Left kidney (tissue), 8 donors: ENCODE results near the gene STARD10. TPM values are rescaled to one million over a fixed set of nuclear protein-coding genes. Genes with fewer than 3 reads are reported as not detected.
A peak's percentile ranks its signal among the peaks of the same experiment; 100 is the strongest.
"Not testable (repeated sequence)": the region's sequence is repeated elsewhere in the genome, so short reads cannot be mapped to it uniquely, and the experiment has no call there.

Experiments
- DNase-seq: peaks from one replicate; pipeline ENCODE4 v3.0.0-alpha.2; 2013
- long read RNA-seq, 8 donors: transcript quantifications; one replicate each; lab custom pipeline, GENCODE V29; 2026
- polyA plus RNA-seq: library from polyadenylated mRNA; unstranded; fragments of 120-200 nt; gene quantifications from one replicate; pipeline ENCODE4 v1.2.1, GENCODE V29; 2013; ENCODE audit not compliant: insufficient read length

Gene STARD10
- 66.4 TPM for polyA plus RNA-seq
- long read RNA-seq, donor 1, transcript STARD10-210 (7 exons, 1,100 nt): major isoform, 21 of 70 reads
- long read RNA-seq, donor 1, partial matches to known transcripts: 47 of 70 reads
- long read RNA-seq, donor 1, other reads (novel, unspliced or antisense): 0 of 70 reads
- long read RNA-seq, donor 2, transcript STARD10-210 (7 exons, 1,100 nt): major isoform, 15 of 29 reads
- long read RNA-seq, donor 2, partial matches to known transcripts: 7 of 29 reads
- long read RNA-seq, donor 2, other reads (novel, unspliced or antisense): 0 of 29 reads
- long read RNA-seq, donor 3, transcript STARD10-210 (7 exons, 1,100 nt): major isoform, 12 of 13 reads
- long read RNA-seq, donor 3, partial matches to known transcripts: 0 of 13 reads
- long read RNA-seq, donor 3, other reads (novel, unspliced or antisense): 0 of 13 reads
- long read RNA-seq, donor 4: 0 reads
- long read RNA-seq, donor 5, transcript STARD10-210 (7 exons, 1,100 nt): major isoform, 30 of 52 reads
- long read RNA-seq, donor 5, partial matches to known transcripts: 17 of 52 reads
- long read RNA-seq, donor 5, other reads (novel, unspliced or antisense): 0 of 52 reads
- long read RNA-seq, donor 6, transcript STARD10-210 (7 exons, 1,100 nt): major isoform, 16 of 29 reads
- long read RNA-seq, donor 6, partial matches to known transcripts: 10 of 29 reads
- long read RNA-seq, donor 6, other reads (novel, unspliced or antisense): 0 of 29 reads
- long read RNA-seq, donor 7, transcript STARD10-210 (7 exons, 1,100 nt): major isoform, 20 of 37 reads
- long read RNA-seq, donor 7, partial matches to known transcripts: 10 of 37 reads
- long read RNA-seq, donor 7, other reads (novel, unspliced or antisense): 0 of 37 reads
- long read RNA-seq, donor 8, transcript STARD10-210 (7 exons, 1,100 nt): major isoform, 7 of 7 reads
- long read RNA-seq, donor 8, partial matches to known transcripts: 0 of 7 reads
- long read RNA-seq, donor 8, other reads (novel, unspliced or antisense): 0 of 7 reads

DNA sequence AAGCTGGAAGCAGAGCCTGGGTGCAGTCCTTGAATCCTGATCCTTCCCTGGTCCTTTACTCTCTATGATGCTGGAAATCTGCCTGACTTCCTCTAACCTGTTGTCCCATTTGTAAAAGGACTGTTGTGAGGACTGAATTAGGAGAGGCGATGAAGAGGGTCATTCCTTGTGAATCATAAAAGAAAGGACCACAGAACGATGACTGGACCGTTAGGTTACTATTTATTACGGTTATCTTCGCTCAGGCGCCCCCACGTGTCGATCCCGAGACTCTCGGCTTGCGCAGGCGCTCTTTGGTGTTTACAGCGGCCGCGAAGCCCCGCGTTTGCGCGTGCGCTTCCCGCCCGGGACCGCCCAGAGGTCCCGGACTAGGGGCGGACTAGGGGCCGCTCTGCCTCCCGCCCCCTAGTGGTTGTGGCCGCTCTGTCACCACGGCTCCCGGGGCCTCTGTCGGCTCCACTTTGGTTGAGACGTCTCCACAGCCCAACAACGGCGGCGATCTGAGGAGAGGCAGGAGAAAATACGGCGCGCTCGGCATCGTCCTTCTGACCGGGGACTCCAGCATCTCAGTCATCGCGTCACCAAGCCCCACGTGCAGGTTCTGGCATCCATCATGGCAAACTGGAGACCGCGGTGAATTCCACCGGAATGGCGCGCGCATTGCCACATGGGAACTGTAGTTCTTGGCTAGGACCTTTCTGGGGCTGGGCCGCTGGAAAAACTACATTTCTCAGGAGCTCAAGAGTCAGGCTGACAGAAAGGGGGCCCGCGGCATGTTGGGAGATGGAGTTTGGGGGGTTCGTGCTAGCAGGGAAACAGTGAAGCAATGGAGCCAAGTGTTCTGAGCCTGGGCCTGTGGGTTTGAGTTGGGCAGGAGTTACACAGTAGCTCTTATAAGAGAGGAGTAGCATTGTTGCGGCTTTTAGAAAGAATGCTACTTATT is at the start of gene STARD10:
Gene STARD10, minus strand, starts transcription at position 623 of the 943 bp plus-strand sequence. CDS start 12,866 bp downstream, outside the sequence.
- DNase-seq: peak; percentile 98

GRCh38 chr11:72842653-72843330 is 48.9 kb upstream of the STARD10 start:
- DNase-seq: no peak

- no peak for DNase-seq
Observed at GRCh38 chr11:72842126-72842525, 48.3 kb upstream of the STARD10 start.

DNA sequence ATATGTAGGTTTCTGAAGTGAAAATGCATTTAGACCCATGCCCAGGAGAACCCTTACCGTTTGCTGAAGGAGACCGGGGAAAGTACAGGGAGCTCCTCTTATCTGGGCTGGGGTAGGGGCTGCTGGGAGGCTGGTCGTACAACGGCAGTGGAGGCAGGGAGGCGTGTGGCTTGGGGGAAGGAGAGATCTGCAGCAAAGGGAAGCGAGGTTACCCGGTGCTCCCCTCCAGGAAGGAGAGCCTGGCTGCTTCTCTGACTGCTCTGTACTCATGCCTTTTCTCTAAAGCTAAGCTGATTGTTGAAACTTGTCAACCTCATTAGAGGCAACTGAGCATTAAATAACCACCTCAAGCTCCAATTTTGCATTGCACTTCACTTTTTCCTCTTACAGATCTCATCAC is 47.5 kb upstream of the STARD10 start:
- no peak for DNase-seq

GRCh38 chr11:72840780-72841179 is 46.9 kb upstream of the STARD10 start:
- no peak for DNase-seq

DNA sequence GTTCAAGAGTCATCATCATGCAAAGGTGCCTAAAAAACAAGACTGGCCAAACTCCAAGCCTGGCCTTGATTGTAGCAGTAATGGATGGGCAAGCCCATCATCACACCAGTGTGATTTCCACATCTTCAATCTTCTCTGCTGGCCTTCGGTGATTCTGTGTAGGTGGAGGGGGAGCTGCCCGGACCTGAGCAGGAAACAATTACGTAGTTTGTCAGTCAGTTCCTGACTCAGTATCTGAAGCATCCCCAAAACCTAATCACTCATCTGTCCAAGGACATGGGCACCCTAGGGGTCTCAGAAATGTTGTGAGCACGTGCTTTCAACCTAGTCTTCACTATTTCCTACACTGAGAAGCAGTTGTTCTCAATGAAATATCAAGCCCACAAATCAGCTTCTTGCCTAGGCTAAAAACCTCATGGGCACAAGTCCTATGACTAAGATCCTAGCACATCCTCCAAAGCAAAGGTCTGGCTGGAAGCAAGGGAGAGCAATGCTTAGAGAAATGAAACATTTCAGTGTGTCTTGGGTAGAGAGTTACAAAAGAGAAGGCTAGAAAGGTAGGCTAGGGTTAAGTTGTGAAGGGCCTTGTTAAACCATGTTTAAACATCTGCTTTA is 45.0 kb upstream of the STARD10 start:
- DNase-seq: no peak

DNA sequence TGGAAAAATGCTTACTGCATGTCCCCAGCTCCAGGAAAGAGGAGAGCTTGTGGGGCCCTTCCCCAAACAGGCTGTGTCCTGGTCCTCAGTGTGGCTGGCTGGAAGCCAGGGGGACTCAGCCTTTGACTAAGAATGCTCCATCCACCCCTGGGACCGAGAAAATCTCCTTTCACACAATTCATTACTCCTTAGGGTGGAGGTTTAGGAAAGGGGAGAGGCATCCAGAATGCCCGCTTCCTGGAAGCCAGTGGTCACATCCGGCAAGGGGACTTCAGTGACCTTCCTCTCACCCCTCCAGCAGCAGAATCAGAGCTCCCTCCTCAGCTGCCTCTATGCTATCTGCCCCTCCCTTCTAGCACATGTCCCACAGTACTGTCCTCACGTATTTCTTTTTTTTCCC is 42.3 kb upstream of the STARD10 start:
- DNase-seq: no peak

GRCh38 chr11:72834905-72835304 is 41.1 kb upstream of the STARD10 start:
- DNase-seq: no peak

DNA sequence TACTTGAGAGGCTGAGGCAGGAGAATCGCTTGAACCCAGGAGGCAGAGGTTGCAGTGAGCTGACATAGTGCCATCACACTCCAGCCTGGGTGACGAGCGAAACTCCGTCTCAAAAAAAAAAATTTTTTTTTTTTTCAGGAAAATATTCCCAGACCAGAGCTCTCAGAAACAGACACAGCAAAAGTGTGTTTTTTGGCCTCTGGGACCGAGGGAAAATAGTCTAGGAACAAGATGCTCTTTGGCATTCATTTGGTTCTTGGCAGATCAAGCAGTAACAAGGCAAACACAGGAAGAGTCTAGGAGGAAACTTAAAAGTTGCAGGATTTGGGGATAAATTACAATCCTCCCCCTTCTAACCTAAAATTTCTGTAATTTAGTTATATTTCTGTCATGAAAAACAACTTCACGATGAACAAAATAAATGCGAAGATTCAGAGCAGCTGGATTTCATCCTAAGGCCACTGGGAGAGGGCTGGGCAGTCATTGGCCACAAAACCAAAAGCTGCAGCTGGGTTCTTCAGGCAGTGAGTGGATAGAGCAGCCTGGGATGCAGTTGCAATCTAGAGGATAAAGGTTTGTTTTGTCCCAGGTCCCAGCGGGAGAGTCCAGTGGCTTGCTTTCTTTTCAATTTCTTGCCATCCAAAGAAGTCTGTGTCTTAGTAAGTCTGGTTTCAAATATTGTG is 40.1 kb upstream of the STARD10 start:
- no peak for DNase-seq

GRCh38 chr11:72833083-72833733 is 39.4 kb upstream of the STARD10 start:
- DNase-seq: no peak

DNA sequence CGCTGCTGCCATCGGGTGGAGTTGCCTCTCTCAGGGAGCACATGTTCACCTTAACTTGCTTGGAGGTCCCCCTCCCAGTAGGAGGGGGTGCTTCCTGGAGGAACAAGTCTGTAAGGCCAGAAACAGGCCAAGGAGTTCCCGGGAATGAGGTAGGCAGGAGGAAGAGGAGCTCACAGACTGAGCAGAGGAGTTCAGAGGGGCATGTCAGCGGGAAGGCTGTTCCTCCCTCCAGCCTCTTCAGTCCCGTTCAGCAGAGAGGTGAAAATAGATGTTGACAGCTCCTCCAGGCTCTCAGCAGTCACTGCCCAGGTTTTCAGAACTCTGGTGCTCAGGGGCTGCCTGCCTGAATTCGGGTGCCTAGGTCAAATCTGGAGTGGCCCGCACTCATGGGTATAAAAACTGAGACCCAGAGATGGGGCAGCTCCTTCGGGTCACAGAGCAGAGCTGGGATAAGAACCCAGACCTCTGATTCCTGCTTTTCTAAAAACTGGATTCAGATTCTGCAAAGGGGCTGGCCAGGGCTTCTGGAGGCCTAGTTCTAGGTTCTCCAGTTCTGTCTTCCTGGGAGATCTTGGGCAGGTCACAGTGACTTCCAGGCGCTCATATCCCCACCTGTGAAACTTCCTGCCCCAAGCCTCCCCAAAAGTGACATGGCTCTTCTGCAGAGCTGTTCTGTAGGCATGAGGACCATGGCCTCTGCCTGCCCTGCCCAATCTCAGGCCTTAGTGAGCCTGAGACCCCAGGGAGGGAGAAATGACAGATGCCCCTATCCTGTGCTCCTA is 38.6 kb upstream of the STARD10 start:
- DNase-seq: no peak

DNA sequence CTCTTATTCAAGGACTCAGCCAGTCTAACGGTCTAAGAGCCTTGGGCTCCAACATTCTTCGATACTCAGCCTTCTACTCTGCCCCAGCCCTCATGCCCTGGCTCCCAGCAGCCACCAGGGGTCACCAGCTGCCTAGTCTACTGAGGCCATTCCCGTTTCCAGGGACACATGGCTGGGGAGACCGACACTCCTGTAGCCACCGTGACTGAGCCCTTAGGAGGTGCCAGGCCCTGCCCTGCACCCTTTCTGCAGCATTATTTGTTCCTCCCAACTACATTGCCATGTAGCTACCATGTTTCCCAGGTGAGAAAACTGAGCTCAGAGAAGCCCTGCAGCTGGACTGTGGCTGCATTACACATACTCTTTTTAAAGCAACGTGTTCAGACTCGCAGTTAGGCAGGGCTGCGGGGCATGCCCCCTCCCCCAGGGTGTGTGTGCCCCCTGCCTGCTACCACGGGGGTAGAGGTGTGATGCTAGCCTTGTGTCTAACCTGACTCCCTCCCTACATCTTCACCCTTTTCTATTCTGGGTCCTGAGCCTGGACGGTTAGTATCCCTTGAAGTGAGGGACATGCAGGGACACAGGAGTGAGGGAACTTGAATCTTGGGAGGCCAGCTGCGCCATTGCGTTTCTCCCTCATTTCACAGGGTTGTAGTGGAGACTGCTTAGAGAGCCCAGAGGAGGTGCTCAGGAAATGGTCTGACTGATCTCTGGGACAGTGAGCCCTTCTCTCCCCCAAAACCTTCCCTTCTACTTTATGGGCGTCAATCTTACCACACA is 37.9 kb upstream of the STARD10 start:
- peak; percentile 74 for DNase-seq

GRCh38 chr11:72829884-72830533 is 36.2 kb upstream of the STARD10 start:
- DNase-seq: no peak

- no peak for DNase-seq
Observed at GRCh38 chr11:72829178-72829577, 35.3 kb upstream of the STARD10 start.

DNA sequence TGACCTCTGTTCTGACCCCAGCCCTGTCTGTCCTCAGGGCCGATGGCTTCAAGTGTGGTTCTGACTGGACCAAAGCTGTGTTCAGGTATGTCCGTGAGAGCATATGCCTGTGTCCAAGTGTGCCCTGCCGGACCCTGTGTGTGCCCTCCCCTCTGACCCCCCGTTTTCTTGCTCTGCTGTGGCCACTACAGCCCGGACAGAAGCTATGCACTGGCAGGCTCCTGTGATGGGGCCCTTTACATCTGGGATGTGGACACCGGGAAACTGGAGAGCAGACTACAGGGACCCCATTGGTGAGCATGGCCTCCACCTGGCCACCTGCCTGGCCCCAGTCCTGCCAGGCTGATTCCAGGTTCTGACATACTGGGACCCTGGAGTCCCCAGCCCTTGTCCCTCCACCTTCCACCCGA is 34.9 kb upstream of the STARD10 start:
- no peak for DNase-seq

GRCh38 chr11:72828081-72828567 is 34.3 kb upstream of the STARD10 start:
- no peak for DNase-seq

- DNase-seq: not testable (repeated sequence)
Observed at GRCh38 chr11:72827656-72828055, 33.8 kb upstream of the STARD10 start.
